Natural killer cell (primary cell): ENCODE data around the gene TSGA10. TPM values are rescaled to one million over a fixed set of nuclear protein-coding genes. Genes with fewer than 3 reads are reported as not detected.

Experiments used
- ATAC-seq, 3 donors: fragments of 150-1000 bp in 2 of 3; fragments of 200-7000 bp in 1 of 3; cut with Tn5 transposase; 1 replicate in 1 of 3; 2 replicates in 2 of 3; pipeline ENCODE4 v1.10.0; 2021; ENCODE audit warnings: mild to moderate bottlenecking in 2 of 3, moderate library complexity in 2 of 3
- DNase-seq, 2 donors: peaks; one replicate each; pipeline versions ENCODE4 v3.0.0 to v3.0.0-alpha.2; 2013 to 2021; ENCODE audit warnings: mixed read lengths in 1 of 2
- H3K27ac ChIP-seq: one replicate; pipeline ENCODE4 v1.5.1; 2013; ENCODE audit warnings: mild to moderate bottlenecking, low read length
- H3K27me3 ChIP-seq: one replicate; pipeline ENCODE4 v1.6.1; 2013; ENCODE audit warnings: low read length; ENCODE audit not compliant: control insufficient read depth, insufficient read depth
- H3K36me3 ChIP-seq: one replicate; pipeline ENCODE4 v1.6.1; 2013; ENCODE audit warnings: low read length; ENCODE audit not compliant: control insufficient read depth, insufficient read depth
- H3K4me1 ChIP-seq: one replicate; pipeline ENCODE4 v1.6.1; 2013; ENCODE audit warnings: low read length; ENCODE audit not compliant: control insufficient read depth, insufficient read depth
- H3K4me3 ChIP-seq: one replicate; pipeline ENCODE4 v1.5.1; 2013; ENCODE audit warnings: low read length
- H3K9me3 ChIP-seq: one replicate; pipeline ENCODE4 v1.6.1; 2013; ENCODE audit warnings: low read length; ENCODE audit not compliant: control insufficient read depth, insufficient read depth
- H3K27ac Mint-ChIP-seq, 2 donors: one replicate each; pipeline ENCODE4 v1.8.0; 2022; ENCODE audit warnings: mild to moderate bottlenecking in 2 of 2, mixed read lengths in 2 of 2, moderate library complexity in 1 of 2
- H3K27me3 Mint-ChIP-seq, 2 donors: one replicate each; pipeline ENCODE4 v1.8.0; 2022; ENCODE audit warnings: low read depth in 2 of 2, mixed read lengths in 2 of 2
- H3K36me3 Mint-ChIP-seq: one replicate; pipeline ENCODE4 v1.8.0; 2022; ENCODE audit warnings: mixed read lengths
- H3K4me1 Mint-ChIP-seq, 2 donors: one replicate each; pipeline ENCODE4 v1.8.0; 2022; ENCODE audit warnings: mixed read lengths in 2 of 2
- H3K4me3 Mint-ChIP-seq: one replicate; pipeline ENCODE4 v1.8.0; 2022; ENCODE audit warnings: mild to moderate bottlenecking, moderate library complexity, mixed read lengths
- H3K9me3 Mint-ChIP-seq, 2 donors: one replicate each; pipeline ENCODE4 v1.8.0; 2022; ENCODE audit warnings: mixed read lengths in 2 of 2
- WGBS: methylation state at CpG from one replicate; pipeline ENCODE4 v1.1.7; 2013; ENCODE audit warnings: missing lambda C conversion rate; ENCODE audit not compliant: insufficient coverage; 5-methylcytosine and 5-hydroxymethylcytosine counted together
- intact Hi-C: fragments of 100-400 bp; cut with micrococcal nuclease; formaldehyde crosslinking; loops from one replicate; pipeline ENCODE4 v1.14.2; 2022
- total RNA-seq, 4 donors: library from RNA; stranded (reverse); fragments of 120-200 nt in 1 of 4; gene quantifications; one replicate each; pipeline versions ENCODE4 v1.2.3 to v1.2.4, GENCODE V29; 2013 to 2022
- TF ChIP-seq, protein P1 (sequence below): fragments of 200-600 bp; IDR thresholded peaks from one replicate; pipeline ENCODE4 v1.8.0; 2022; ENCODE audit warnings: antibody characterized with exemption

Gene TSGA10
- total RNA-seq, 3 donors from 2014 or later (not counting 1 experiment from before 2014, with no cell fraction given) = 8.4 to 16.0 (median 11.5) TPM

DNA sequence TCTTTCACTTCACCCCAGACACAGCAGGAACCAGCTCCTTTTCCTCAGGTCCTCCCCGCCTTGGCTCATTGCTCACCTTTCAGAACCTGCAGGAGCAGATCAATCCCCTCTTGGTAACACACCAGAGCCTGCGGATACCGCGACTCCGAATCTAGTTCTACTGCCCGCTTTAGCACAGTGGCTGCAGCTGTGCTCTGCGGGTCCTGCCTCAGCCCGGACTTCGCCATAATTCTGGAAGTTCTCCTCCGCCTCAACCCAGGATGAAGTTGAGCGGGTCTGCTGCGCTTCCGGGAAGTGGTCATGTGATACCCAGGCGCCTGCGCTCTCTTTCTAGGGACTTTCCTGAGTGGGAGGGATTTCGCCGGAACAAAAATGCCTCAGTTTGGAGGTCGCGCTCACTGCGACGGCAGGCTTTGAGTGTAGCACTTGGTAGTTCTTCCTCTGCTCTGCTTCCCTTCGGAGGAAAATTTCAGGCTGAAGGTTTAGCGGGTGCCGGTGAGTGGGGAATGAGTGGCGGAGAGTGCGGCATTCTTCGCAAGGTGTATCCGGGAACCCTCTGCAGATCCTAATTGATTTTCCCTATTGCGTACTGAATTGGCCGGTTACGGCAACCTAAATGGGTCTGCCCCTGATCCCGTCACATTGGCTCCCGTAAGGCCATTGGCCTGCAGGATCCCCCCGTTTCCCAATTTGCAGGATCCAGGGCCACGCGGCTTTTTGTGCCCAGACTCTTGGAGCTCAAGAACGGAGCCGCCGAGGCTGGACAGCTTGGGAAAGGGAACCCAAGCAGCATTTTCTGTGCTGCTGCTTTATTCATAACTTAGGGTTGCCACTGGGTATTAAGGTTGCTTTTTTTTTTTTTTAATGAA is 26.2 kb upstream of the TSGA10 start, which contains the start of the genes MITD1 and MRPL30:
MITD1 (minus strand) TSS at position 304 of the 869 bp plus-strand sequence; CDS start at position 227, 77 bp downstream.
MRPL30 (plus strand) TSS at position 430 of the 869 bp plus-strand sequence. CDS start 5,020 bp downstream, outside the sequence.
- H3K27ac ChIP-seq = peak within 1 kb of the TSS; percentile 74
- peaks cover 20% of the 10 kb centered on the region for H3K4me1 ChIP-seq
- Mint-ChIP-seq H3K36me3 (no peaks in the 10 kb centered on the region), H3K27me3 (no peaks in the 10 kb centered on the region), H3K4me1 (peaks cover 58 to 62% of the 10 kb centered on the region in 2 donors), H3K9me3 (no peaks in the 10 kb centered on the region), H3K4me3 (peak within 1 kb of the TSS; percentile 100), H3K27ac (peak within 1 kb of the TSS; percentile 99 to 100)
- intact Hi-C loops = loop anchor here (1.0 kb wide), 4 partner anchors 27 to 309 kb away; partner anchors contain the start of genes C2orf15, LIPT1, REV1 and TSGA10
- no peaks in the 10 kb centered on the region for H3K27me3 ChIP-seq
- H3K9me3 ChIP-seq = no peaks in the 10 kb centered on the region
- WGBS = under 1% methylated on average over 39 of the region's 39 CpGs
- H3K36me3 ChIP-seq = no peaks in the 10 kb centered on the region
- peak; percentile 94 to 98 (median 97) for ATAC-seq
- TF ChIP-seq, protein P1, sequence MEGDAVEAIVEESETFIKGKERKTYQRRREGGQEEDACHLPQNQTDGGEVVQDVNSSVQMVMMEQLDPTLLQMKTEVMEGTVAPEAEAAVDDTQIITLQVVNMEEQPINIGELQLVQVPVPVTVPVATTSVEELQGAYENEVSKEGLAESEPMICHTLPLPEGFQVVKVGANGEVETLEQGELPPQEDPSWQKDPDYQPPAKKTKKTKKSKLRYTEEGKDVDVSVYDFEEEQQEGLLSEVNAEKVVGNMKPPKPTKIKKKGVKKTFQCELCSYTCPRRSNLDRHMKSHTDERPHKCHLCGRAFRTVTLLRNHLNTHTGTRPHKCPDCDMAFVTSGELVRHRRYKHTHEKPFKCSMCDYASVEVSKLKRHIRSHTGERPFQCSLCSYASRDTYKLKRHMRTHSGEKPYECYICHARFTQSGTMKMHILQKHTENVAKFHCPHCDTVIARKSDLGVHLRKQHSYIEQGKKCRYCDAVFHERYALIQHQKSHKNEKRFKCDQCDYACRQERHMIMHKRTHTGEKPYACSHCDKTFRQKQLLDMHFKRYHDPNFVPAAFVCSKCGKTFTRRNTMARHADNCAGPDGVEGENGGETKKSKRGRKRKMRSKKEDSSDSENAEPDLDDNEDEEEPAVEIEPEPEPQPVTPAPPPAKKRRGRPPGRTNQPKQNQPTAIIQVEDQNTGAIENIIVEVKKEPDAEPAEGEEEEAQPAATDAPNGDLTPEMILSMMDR = no peak
- H3K4me3 ChIP-seq = peak within 1 kb of the TSS; percentile 75
- peak; percentile 91 to 97 for DNase-seq

DNA sequence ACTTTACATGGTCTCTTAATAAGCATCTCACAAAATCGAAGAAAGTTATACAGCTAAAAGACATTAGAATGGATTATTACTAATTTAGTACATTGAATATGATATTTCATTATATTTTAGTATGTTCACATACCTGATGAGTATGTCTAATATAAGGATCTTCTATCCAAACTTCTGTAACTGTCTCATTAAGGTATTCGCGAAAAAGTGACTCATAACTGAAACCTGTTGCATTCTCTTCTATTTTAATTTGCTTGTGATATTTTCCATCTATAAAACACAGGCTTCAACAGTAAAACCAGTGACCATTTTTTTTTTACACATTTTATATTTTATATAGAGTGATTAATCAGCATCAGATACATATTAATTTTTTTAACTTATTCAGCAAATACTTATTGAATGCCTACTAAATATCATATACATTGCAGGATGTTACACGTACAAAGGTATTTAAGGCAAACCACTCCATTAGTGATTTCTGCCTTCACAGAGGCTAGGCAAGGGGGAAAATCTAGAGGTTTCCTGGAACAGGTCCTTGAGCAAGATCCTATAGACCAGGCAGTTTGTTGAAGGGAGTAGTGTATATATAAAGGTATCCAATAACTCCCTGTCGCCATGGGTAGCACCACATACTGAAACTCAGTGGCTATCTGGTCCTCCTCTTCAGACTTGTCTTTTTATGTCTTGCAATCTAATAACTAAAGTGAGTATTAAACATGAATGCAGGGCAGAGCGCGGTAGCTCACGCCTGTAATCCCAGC is 16.8 kb upstream of the TSGA10 start:
- Mint-ChIP-seq H3K36me3 (no peaks in the 10 kb centered on the region), H3K27ac (peak overlapping the region in 1 of 2 donors; percentile 6), H3K4me1 (peaks cover 5 to 8% of the 10 kb centered on the region in 2 donors), H3K27me3 (no peaks in the 10 kb centered on the region), H3K4me3 (no peak overlapping the region), H3K9me3 (no peaks in the 10 kb centered on the region)
- ATAC-seq (no peak), DNase-seq (no peak)
- intact Hi-C loops = loop anchor here (10.0 kb wide), 1 partner anchor 337 kb away; no protein-coding TSS in a partner anchor
- no peaks in the 10 kb centered on the region for H3K4me1 ChIP-seq
- H3K4me3 ChIP-seq = no peak overlapping the region
- TF ChIP-seq, protein P1 = no peak
- peaks cover 56% of the 10 kb centered on the region for H3K36me3 ChIP-seq
- H3K27ac ChIP-seq = no peak overlapping the region
- WGBS = 92% methylated on average over 7 of the region's 8 CpGs
- no peaks in the 10 kb centered on the region for H3K27me3 ChIP-seq
- no peaks in the 10 kb centered on the region for H3K9me3 ChIP-seq

DNA sequence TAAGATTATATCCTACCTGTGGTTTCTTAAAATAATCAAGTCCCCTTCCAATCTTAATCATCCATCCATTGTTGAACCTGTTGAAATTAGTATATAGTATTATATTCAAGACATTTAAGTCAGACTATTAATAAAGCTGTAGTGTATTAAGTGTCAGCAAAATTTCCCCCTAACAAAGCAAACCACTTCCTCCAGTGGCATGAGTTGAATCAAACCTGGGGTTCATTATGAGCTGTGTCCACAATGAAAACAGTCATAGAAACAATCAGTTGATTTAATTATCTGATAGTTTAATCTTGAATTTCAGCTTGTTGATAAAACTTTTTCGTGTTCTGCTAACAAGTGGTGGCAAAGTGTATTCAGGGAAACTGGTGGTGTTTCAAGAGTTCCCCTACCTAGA is 14.8 kb upstream of the TSGA10 start:
- Mint-ChIP-seq H3K36me3 (no peaks in the 10 kb centered on the region), H3K4me1 (peaks cover 0 to 5% of the 10 kb centered on the region in 2 donors), H3K27ac (peak overlapping the region in 1 of 2 donors; percentile 58), H3K27me3 (no peaks in the 10 kb centered on the region), H3K4me3 (no peak overlapping the region), H3K9me3 (no peaks in the 10 kb centered on the region)
- TF ChIP-seq, protein P1 = no peak
- no peaks in the 10 kb centered on the region for H3K9me3 ChIP-seq
- no peaks in the 10 kb centered on the region for H3K4me1 ChIP-seq
- H3K36me3 ChIP-seq = peaks cover 70% of the 10 kb centered on the region
- H3K4me3 ChIP-seq = no peak overlapping the region
- ATAC-seq (no peak), DNase-seq (no peak)
- no peaks in the 10 kb centered on the region for H3K27me3 ChIP-seq
- H3K27ac ChIP-seq = no peak overlapping the region
- WGBS = 29% methylated on average over 1 of the region's 1 CpG
- intact Hi-C loops = no loop called here
